SK-N-SH (cell line): ENCODE data around the gene PSD. TPM values are rescaled to one million over a fixed set of nuclear protein-coding genes. Genes with fewer than 3 reads are reported as not detected.
A peak's percentile ranks its signal among the peaks of the same experiment; 100 is the strongest.

Experiments
- CTCF ChIA-PET: fragments of 300-600, 350-600 bp; formaldehyde crosslinking; extraction: SDS; loops from one replicate; lab custom pipeline; 2021; lab: Yijun Ruan, JAX
- POLR2A ChIA-PET: fragments of 350-600 bp; sonication (Branson Sonifier 250); formaldehyde crosslinking; extraction: SDS; loops from one replicate; lab custom pipeline; 2020; ENCODE audit warnings: antibody characterized with exemption, inconsistent platforms; lab: Yijun Ruan, JAX
- DNase-seq: peaks from one replicate; pipeline ENCODE4 v3.0.0; 2012
- H2AFZ ChIP-seq: fragments of 200-600 bp; sonication (generic); 2 replicates; pipeline ENCODE4 v1.8.1; 2016; ENCODE audit warnings: antibody characterized with exemption, mild to moderate bottlenecking, low read depth
- H3F3A ChIP-seq: fragments of 200-600 bp; sonication (generic); replicated peaks from 2 replicates; pipeline ENCODE3; 2016; ENCODE audit warnings: antibody characterized with exemption, mild to moderate bottlenecking; ENCODE audit not compliant: insufficient read depth
- H3K27ac ChIP-seq, 2 experiments: fragments of 200-500 bp in 1 of 2; fragments of 200-600 bp in 1 of 2; sonication (Bioruptor generic) in 1 of 2; sonication (generic), shearing (Covaris generic) in 1 of 2; 2 replicates each; pipeline versions ENCODE4 v1.5.1 to v1.6.1; 2014 to 2016; ENCODE audit warnings: low read depth in 2 of 2, inconsistent platforms in 1 of 2, low read length in 1 of 2, mild to moderate bottlenecking in 1 of 2, mixed read lengths in 1 of 2
- H3K27me3 ChIP-seq: fragments of 200-600 bp; sonication (generic), shearing (Covaris generic); 2 replicates; pipeline ENCODE4 v1.6.1; 2016; ENCODE audit warnings: mixed run types; ENCODE audit not compliant: insufficient read depth
- H3K36me3 ChIP-seq, 2 experiments: fragments of 200-500 bp in 1 of 2; fragments of 200-600 bp in 1 of 2; sonication (Bioruptor generic) in 1 of 2; sonication (generic) in 1 of 2; replicated peaks in 1 of 2; 2 replicates each; pipeline versions ENCODE3 to v1.5.1; 2014 to 2016; ENCODE audit warnings: low read length in 1 of 2, mild to moderate bottlenecking in 1 of 2; ENCODE audit not compliant: insufficient read depth in 2 of 2, control insufficient read depth in 1 of 2
- H3K4me1 ChIP-seq, 2 experiments: fragments of 200-500 bp in 1 of 2; fragments of 200-600 bp in 1 of 2; sonication (Bioruptor generic) in 1 of 2; sonication (generic), shearing (Covaris generic) in 1 of 2; 2 replicates each; pipeline versions ENCODE4 v1.5.1 to v1.6.1; 2014 to 2016; ENCODE audit warnings: low read depth in 1 of 2, low read length in 1 of 2, mixed run types in 1 of 2; ENCODE audit not compliant: insufficient read depth in 2 of 2, control insufficient read depth in 1 of 2
- H3K4me2 ChIP-seq: fragments of 200-600 bp; sonication (generic), shearing (Covaris generic); 2 replicates; pipeline ENCODE4 v1.6.1; 2017; ENCODE audit warnings: mixed run types
- H3K4me3 ChIP-seq, 2 experiments: fragments of 200-500 bp in 1 of 2; fragments of 200-600 bp in 1 of 2; sonication (Bioruptor generic) in 1 of 2; sonication (generic), shearing (Covaris generic) in 1 of 2; 2 replicates each; pipeline versions ENCODE4 v1.5.1 to v1.8.1; 2014 to 2016; ENCODE audit warnings: low read depth in 2 of 2, inconsistent platforms in 1 of 2, low read length in 1 of 2, mild to moderate bottlenecking in 1 of 2, mixed read lengths in 1 of 2, moderate library complexity in 1 of 2
- H3K79me2 ChIP-seq: fragments of 200-600 bp; sonication (generic); 2 replicates; pipeline ENCODE4 v1.8.1; 2017; ENCODE audit warnings: mild to moderate bottlenecking; ENCODE audit not compliant: insufficient read depth
- H3K9ac ChIP-seq: fragments of 200-600 bp; sonication (generic); 2 replicates; pipeline ENCODE4 v1.6.1; 2017; ENCODE audit warnings: mixed run types
- H3K9me2 ChIP-seq: fragments of 200-600 bp; sonication (generic); 2 replicates; pipeline ENCODE4 v1.6.1; 2017; ENCODE audit warnings: mixed run types
- H3K9me3 ChIP-seq: fragments of 200-600 bp; sonication (generic); 2 replicates; pipeline ENCODE4 v1.6.1; 2017; ENCODE audit warnings: mixed run types, mild to moderate bottlenecking, moderate library complexity
- H4K20me1 ChIP-seq: fragments of 200-600 bp; sonication (generic); 2 replicates; pipeline ENCODE4 v1.6.1; 2017; ENCODE audit warnings: mild to moderate bottlenecking, mixed run types; ENCODE audit not compliant: insufficient read depth
- CTCF ChIP-seq: fragments of 200-600 bp; sonication (generic); IDR thresholded peaks from 2 replicates; pipeline ENCODE4 v1.6.1; 2017; ENCODE audit warnings: antibody characterized with exemption, mild to moderate bottlenecking, moderate library complexity
- EZH2phosphoT487 ChIP-seq: fragments of 200-600 bp; sonication (generic); IDR thresholded peaks from 2 replicates; pipeline ENCODE4 v1.6.1; 2017; ENCODE audit warnings: low read depth, mixed run types, mild to moderate bottlenecking, antibody characterized with exemption, moderate library complexity, borderline replicate concordance
- MEF2A ChIP-seq: IDR thresholded peaks from 2 replicates; pipeline ENCODE4 v1.4.0; 2012; ENCODE audit warnings: low read depth, borderline replicate concordance
- MXI1 ChIP-seq: IDR thresholded peaks from 2 replicates; pipeline ENCODE4 v1.6.1; 2012; ENCODE audit warnings: mild to moderate bottlenecking, low read depth, low read length, improper control_type of control experiment
- RAD21 ChIP-seq: IDR thresholded peaks from 2 replicates; pipeline ENCODE4 v1.6.1; 2012; ENCODE audit warnings: mild to moderate bottlenecking, low read length
- RCOR1 ChIP-seq: fragments of 150-350 bp; IDR thresholded peaks from 2 replicates; pipeline ENCODE4 v1.6.1; 2017; ENCODE audit warnings: antibody characterized with exemption, low read length
- REST ChIP-seq: IDR thresholded peaks from 2 replicates; pipeline ENCODE4 v1.6.1; 2012; ENCODE audit warnings: mild to moderate bottlenecking, low read depth, low read length, moderate library complexity
- TEAD4 ChIP-seq: IDR thresholded peaks from 2 replicates; pipeline ENCODE4 v1.4.0; 2012; ENCODE audit warnings: mild to moderate bottlenecking, borderline replicate concordance; ENCODE audit not compliant: insufficient read depth
- USF2 ChIP-seq: fragments of 150-350 bp; IDR thresholded peaks from 2 replicates; pipeline ENCODE4 v1.6.1; 2017; ENCODE audit warnings: antibody characterized with exemption, low read length, low read depth, borderline replicate concordance
- ZBTB33 ChIP-seq: IDR thresholded peaks from 2 replicates; pipeline ENCODE4 v1.4.0; 2012; ENCODE audit warnings: low read depth, borderline replicate concordance
- WGBS: methylation state at CpG from one replicate; pipeline ENCODE4 v1.1.6; 2017; ENCODE audit warnings: low lambda C conversion rate; 5-methylcytosine and 5-hydroxymethylcytosine counted together
- polyA plus RNA-seq, 3 experiments: library from polyadenylated mRNA; depleted of rRNA; stranded (reverse); fragments of >200 nt; gene quantifications; 2 replicates each; pipeline ENCODE4 v1.2.3, GENCODE V29; 2012

The PSD gene
- polyA plus RNA-seq (2012; rRNA removed): 0.97 and 0.99 TPM in 2 replicates
- 0.45 and 1.0 TPM in 2 replicates for polyA plus RNA-seq (2012; cell fraction: cytosol; rRNA removed)
- 2.1 and 3.1 TPM in 2 replicates for polyA plus RNA-seq (2012; cell fraction: nucleus; rRNA removed)

- Histone ChIP-seq H3K79me2 (no peaks in the 10 kb centered on the region), H3K9me2 (no peaks in the 10 kb centered on the region), H3K9ac (no peak within 1 kb of the TSS), H3K36me3 (peaks cover 0 to 9% of the 10 kb centered on the region in 2 experiments), H2AFZ (peak within 1 kb of the TSS; percentile 85; the same call in 1 of the 2 replicates), H3F3A (peaks cover 15% of the 10 kb centered on the region), H3K27me3 (no peaks in the 10 kb centered on the region), H3K4me2 (peak within 1 kb of the TSS; percentile 84), H3K27ac (peak within 1 kb of the TSS in 1 of 2 experiments; percentile 99; a peak in 2 of 4 replicates), H4K20me1 (no peaks in the 10 kb centered on the region), H3K4me3 (peak within 1 kb of the TSS; percentile 77 to 90), H3K9me3 (no peaks in the 10 kb centered on the region), H3K4me1 (peaks cover 0 to 29% of the 10 kb centered on the region in 2 experiments; a peak in 2 of 4 replicates)
- CTCF ChIA-PET: interaction anchor here (1.8 to 18.3 kb wide), 3 partner anchors 9 to 188 kb away, joined by 4 to 359 read pairs (median 8); partner anchors contain the start of gene NFKB2
- POLR2A ChIA-PET: interaction anchor here (4.2 kb wide), 1 partner anchor 13 kb away, joined by 41 read pairs; the partner anchor contains the start of gene CUEDC2
- peak; percentile 94 for DNase-seq
- 5% methylated on average over 27 of the region's 45 CpGs for WGBS
- TF ChIP-seq MXI1 (peak; percentile 77), USF2 (no peak)
Observed at GRCh38 chr10:102418622-102419268, at the start of gene PSD. Gene PSD (minus strand): TSS chr10:102418785. CDS start chr10:102417038, 1,747 bp downstream.

- Histone ChIP-seq H3K27ac (no peak overlapping the region), H3K9ac (no peak overlapping the region), H3K4me2 (no peak overlapping the region), H3F3A (no peaks in the 10 kb centered on the region), H3K9me3 (no peaks in the 10 kb centered on the region), H3K4me3 (no peak overlapping the region), H3K9me2 (no peaks in the 10 kb centered on the region), H4K20me1 (no peaks in the 10 kb centered on the region), H3K4me1 (no peaks in the 10 kb centered on the region), H2AFZ (no peak overlapping the region), H3K36me3 (no peaks in the 10 kb centered on the region), H3K79me2 (no peaks in the 10 kb centered on the region), H3K27me3 (no peaks in the 10 kb centered on the region)
- DNase-seq: no peak
- ChIA-PET POLR2A (no interaction called here), CTCF (interaction anchor here (1.0 to 6.8 kb wide), 5 partner anchors 11 to 116 kb away, joined by 3 to 25 read pairs (median 7); partner anchors contain the start of gene C10orf95)
- no peak for TF ChIP-seq MEF2A
- no peak for TF ChIP-seq CTCF
- TF ChIP-seq ZBTB33: no peak
- TF ChIP-seq MXI1: no peak
- no peak for TF ChIP-seq EZH2phosphoT487
- no peak for TF ChIP-seq REST
- no peak for TF ChIP-seq USF2
- TF ChIP-seq RCOR1: no peak
- no peak for TF ChIP-seq RAD21
- no peak for TF ChIP-seq TEAD4
- WGBS: 83% methylated on average over 6 of the region's 6 CpGs
Observed at GRCh38 chr10:102467971-102468438, 49.4 kb upstream of the PSD start.
